ENCODE data around the gene SRPK1.

- TF ChIP-seq POLR2AphosphoS5 (IDR thresholded peaks at IDR 0.05) (no peak), CTCF (IDR thresholded peaks at IDR 0.05) (no peak), POLR2A (IDR thresholded peaks at IDR 0.05) (no peak), EP300 (IDR thresholded peaks at IDR 0.05; ENCODE audit: low read depth) (no peak)
Measured at GRCh38 chr6:35962779-35963560, 42.1 kb upstream of the SRPK1 start.
